B cell (primary cell): ENCODE data around the gene CD226. TPM values are rescaled to one million over a fixed set of nuclear protein-coding genes. Genes with fewer than 3 reads are reported as not detected.

Experiments used
- ATAC-seq: fragments of 200-7000 bp; cut with Tn5 transposase; one replicate; pipeline ENCODE4 v1.10.0; 2021; ENCODE audit warnings: low read depth, mild to moderate bottlenecking, moderate number of reproducible peaks, moderate library complexity
- CTCF ChIA-PET: fragments of 350-600 bp; sonication (Branson Sonifier 250); formaldehyde crosslinking; loops from one replicate; lab custom pipeline; 2021; ENCODE audit warnings: antibody characterized with exemption, inconsistent platforms; lab: Charles Lee
- POLR2A ChIA-PET: fragments of 350-600 bp; sonication (Branson Sonifier 250); formaldehyde crosslinking; loops from one replicate; lab custom pipeline; 2021; ENCODE audit warnings: antibody characterized with exemption; lab: Charles Lee
- DNase-seq: peaks from one replicate; pipeline ENCODE4 v3.0.0; 2013
- H2AFZ ChIP-seq: 2 replicates; pipeline ENCODE4 v1.6.1; 2012; ENCODE audit warnings: mild to moderate bottlenecking, low read depth, low read length; ENCODE audit not compliant: insufficient read depth, poor library complexity, severe bottlenecking
- H3K27ac ChIP-seq, 2 donors: 1 replicate in 1 of 2; 2 replicates in 1 of 2; pipeline ENCODE4 v1.5.1; 2012 to 2013; ENCODE audit warnings: low read length in 2 of 2, mild to moderate bottlenecking in 2 of 2, moderate library complexity in 1 of 2
- H3K27me3 ChIP-seq, 4 experiments: fragments of 200-600 bp in 1 of 4; sonication (generic) in 1 of 4; replicated peaks in 1 of 4; 1 replicate in 2 of 4; 2 replicates in 2 of 4; pipeline versions ENCODE4 v1.6.1 to v1.7.0; 2013 to 2016; ENCODE audit warnings: low read length in 3 of 4, mild to moderate bottlenecking in 2 of 4, mixed read lengths in 1 of 4, moderate library complexity in 1 of 4; ENCODE audit not compliant: insufficient read depth in 4 of 4, control insufficient read depth in 3 of 4; ENCODE audit errors: control extremely low read depth in 1 of 4
- H3K36me3 ChIP-seq, 2 experiments: replicated peaks in 1 of 2; 1 replicate in 1 of 2; 2 replicates in 1 of 2; pipeline versions ENCODE4 v1.6.1 to v1.7.1; 2013; ENCODE audit warnings: low read length in 1 of 2; ENCODE audit not compliant: insufficient read depth in 2 of 2, control insufficient read depth in 1 of 2; ENCODE audit errors: control extremely low read depth in 1 of 2, extremely low read depth in 1 of 2
- H3K4me1 ChIP-seq, 2 donors: fragments of 200-600 bp in 1 of 2; sonication (generic) in 1 of 2; 1 replicate in 1 of 2; 2 replicates in 1 of 2; pipeline versions ENCODE4 v1.5.1 to v1.6.1; 2013 to 2017; ENCODE audit warnings: low read length in 2 of 2; ENCODE audit not compliant: control insufficient read depth in 2 of 2, insufficient read depth in 2 of 2
- H3K4me2 ChIP-seq: replicated peaks from 2 replicates; pipeline ENCODE3; 2012; ENCODE audit warnings: mild to moderate bottlenecking, low read depth, low read length; ENCODE audit not compliant: poor library complexity, severe bottlenecking
- H3K4me3 ChIP-seq, 5 experiments: fragments of 200-600 bp in 1 of 5; sonication (generic) in 1 of 5; 1 replicate in 3 of 5; 2 replicates in 2 of 5; pipeline versions ENCODE4 v1.5.1 to v1.7.0; 2011 to 2016; ENCODE audit warnings: low read length in 4 of 5, mild to moderate bottlenecking in 4 of 5, low read depth in 2 of 5, control low read depth in 1 of 5, moderate library complexity in 1 of 5; ENCODE audit not compliant: insufficient read depth in 1 of 5; ENCODE audit errors: control extremely low read depth in 1 of 5, extremely low read depth in 1 of 5
- H3K79me2 ChIP-seq: fragments of 200-600 bp; sonication (generic); one replicate; pipeline ENCODE4 v1.6.0; 2016; ENCODE audit warnings: low read length; ENCODE audit not compliant: control insufficient read depth, insufficient read depth
- H3K9ac ChIP-seq: fragments of 200-600 bp; sonication (generic); 2 replicates; pipeline ENCODE4 v1.6.1; 2017; ENCODE audit warnings: mild to moderate bottlenecking, low read length, moderate library complexity
- H3K9me3 ChIP-seq, 3 donors: one replicate each; pipeline versions ENCODE4 v1.6.1 to v1.7.1; 2013; ENCODE audit warnings: low read length in 2 of 3; ENCODE audit not compliant: control insufficient read depth in 2 of 3, insufficient read depth in 1 of 3; ENCODE audit errors: control extremely low read depth in 1 of 3
- H4K20me1 ChIP-seq: 2 replicates; pipeline ENCODE4 v1.6.0; 2012; ENCODE audit warnings: mild to moderate bottlenecking, low read length; ENCODE audit not compliant: insufficient read depth, control insufficient read depth, poor library complexity, severe bottlenecking
- H3K27ac Mint-ChIP-seq: one replicate; pipeline ENCODE4 v1.8.0; 2021; ENCODE audit warnings: mixed read lengths
- H3K27me3 Mint-ChIP-seq: one replicate; pipeline ENCODE4 v1.8.0; 2021; ENCODE audit warnings: mixed read lengths
- H3K4me1 Mint-ChIP-seq: one replicate; pipeline ENCODE4 v1.8.0; 2021; ENCODE audit warnings: mixed read lengths
- H3K4me3 Mint-ChIP-seq: one replicate; pipeline ENCODE4 v1.8.0; 2021; ENCODE audit warnings: mixed read lengths
- H3K9me3 Mint-ChIP-seq: one replicate; pipeline ENCODE4 v1.8.0; 2022; ENCODE audit warnings: mixed read lengths; ENCODE audit not compliant: insufficient read depth
- EZH2 ChIP-seq: IDR thresholded peaks from 2 replicates; pipeline ENCODE4 v1.6.1; 2012; ENCODE audit warnings: borderline replicate concordance, low read depth, mild to moderate bottlenecking, moderate library complexity, low read length; ENCODE audit not compliant: insufficient read depth, poor library complexity, severe bottlenecking
- WGBS: methylation state at CpG from one replicate; pipeline ENCODE4 v1.1.5; 2013; ENCODE audit warnings: missing lambda C conversion rate; ENCODE audit not compliant: insufficient coverage; 5-methylcytosine and 5-hydroxymethylcytosine counted together
- intact Hi-C: fragments of 100-400 bp; cut with micrococcal nuclease; formaldehyde crosslinking; loops from one replicate; pipeline ENCODE4 v1.10.0; 2022
- polyA plus RNA-seq: library from polyadenylated mRNA; depleted of rRNA; stranded (reverse); fragments of >200 nt; gene quantifications from 2 replicates; pipeline ENCODE4 v1.2.3, GENCODE V29; 2012
- total RNA-seq, 2 donors: library from RNA; stranded (reverse); fragments of 120-200 nt in 1 of 2; gene quantifications; 1 replicate in 1 of 2; 2 replicates in 1 of 2; pipeline versions ENCODE4 v1.2.3 to v1.2.4, GENCODE V29; 2013 to 2022
- TF ChIP-seq, protein P1 (sequence below): fragments of 200-600 bp; IDR thresholded peaks from one replicate; pipeline ENCODE4 v1.8.0; 2022; ENCODE audit warnings: antibody characterized with exemption, mild to moderate bottlenecking

The CD226 gene
- total and polyA plus RNA-seq, 2 donors (not counting 1 experiment from before 2014, with no cell fraction given), result 0.78 to 2.6 TPM

DNA sequence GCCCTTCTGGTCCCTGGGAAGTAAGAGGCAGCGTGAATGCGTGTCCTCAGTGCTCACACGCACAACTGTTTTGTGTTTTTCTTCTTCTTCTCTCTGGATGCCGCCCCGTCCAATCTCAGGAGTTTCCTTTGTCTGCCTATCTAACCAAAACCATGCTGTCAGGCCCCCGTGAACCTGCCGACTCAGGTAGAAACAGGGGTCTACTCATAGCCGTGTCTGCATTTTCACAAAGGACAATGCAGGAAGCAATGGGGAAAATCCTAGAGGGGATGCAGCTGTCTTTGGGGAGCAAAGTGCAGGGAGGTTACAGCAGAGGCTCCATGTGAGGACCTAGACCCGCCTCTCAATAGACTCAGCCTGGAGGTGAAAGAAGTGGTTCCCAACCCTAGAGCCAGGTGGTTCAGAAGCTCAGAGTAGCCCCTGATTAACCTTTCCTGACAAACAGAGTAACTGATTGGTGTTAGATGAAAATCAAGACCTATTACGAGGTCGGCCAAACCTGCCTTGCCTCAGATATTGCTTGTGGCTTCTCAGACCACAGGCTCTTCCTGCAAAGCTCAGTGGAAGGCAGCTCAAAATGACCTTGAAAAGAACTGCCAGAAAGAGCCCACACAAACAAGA, 49.3 kb downstream of the CD226 start:
- Histone ChIP-seq H3K27me3 (no peaks in the 10 kb centered on the region), H2AFZ (no peak overlapping the region), H3K79me2 (no peaks in the 10 kb centered on the region), H3K27ac (no peak overlapping the region), H3K4me2 (no peak overlapping the region), H4K20me1 (no peaks in the 10 kb centered on the region), H3K4me1 (no peaks in the 10 kb centered on the region), H3K9me3 (no peaks in the 10 kb centered on the region), H3K9ac (no peak overlapping the region), H3K36me3 (no peaks in the 10 kb centered on the region), H3K4me3 (no peak overlapping the region)
- Mint-ChIP-seq H3K27me3 (no peaks in the 10 kb centered on the region), H3K4me3 (peak overlapping the region; percentile 29), H3K4me1 (peaks cover 5% of the 10 kb centered on the region), H3K9me3 (no peaks in the 10 kb centered on the region), H3K27ac (no peak overlapping the region)
- DNase-seq (no peak), ATAC-seq (no peak)
- 38% methylated on average over 10 of the region's 11 CpGs for WGBS
- TF ChIP-seq, protein P1, sequence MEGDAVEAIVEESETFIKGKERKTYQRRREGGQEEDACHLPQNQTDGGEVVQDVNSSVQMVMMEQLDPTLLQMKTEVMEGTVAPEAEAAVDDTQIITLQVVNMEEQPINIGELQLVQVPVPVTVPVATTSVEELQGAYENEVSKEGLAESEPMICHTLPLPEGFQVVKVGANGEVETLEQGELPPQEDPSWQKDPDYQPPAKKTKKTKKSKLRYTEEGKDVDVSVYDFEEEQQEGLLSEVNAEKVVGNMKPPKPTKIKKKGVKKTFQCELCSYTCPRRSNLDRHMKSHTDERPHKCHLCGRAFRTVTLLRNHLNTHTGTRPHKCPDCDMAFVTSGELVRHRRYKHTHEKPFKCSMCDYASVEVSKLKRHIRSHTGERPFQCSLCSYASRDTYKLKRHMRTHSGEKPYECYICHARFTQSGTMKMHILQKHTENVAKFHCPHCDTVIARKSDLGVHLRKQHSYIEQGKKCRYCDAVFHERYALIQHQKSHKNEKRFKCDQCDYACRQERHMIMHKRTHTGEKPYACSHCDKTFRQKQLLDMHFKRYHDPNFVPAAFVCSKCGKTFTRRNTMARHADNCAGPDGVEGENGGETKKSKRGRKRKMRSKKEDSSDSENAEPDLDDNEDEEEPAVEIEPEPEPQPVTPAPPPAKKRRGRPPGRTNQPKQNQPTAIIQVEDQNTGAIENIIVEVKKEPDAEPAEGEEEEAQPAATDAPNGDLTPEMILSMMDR, result no peak
- TF ChIP-seq EZH2, result no peak
- ChIA-PET POLR2A (no interaction called here), CTCF (no interaction called here)
- intact Hi-C loops, result no loop called here

DNA sequence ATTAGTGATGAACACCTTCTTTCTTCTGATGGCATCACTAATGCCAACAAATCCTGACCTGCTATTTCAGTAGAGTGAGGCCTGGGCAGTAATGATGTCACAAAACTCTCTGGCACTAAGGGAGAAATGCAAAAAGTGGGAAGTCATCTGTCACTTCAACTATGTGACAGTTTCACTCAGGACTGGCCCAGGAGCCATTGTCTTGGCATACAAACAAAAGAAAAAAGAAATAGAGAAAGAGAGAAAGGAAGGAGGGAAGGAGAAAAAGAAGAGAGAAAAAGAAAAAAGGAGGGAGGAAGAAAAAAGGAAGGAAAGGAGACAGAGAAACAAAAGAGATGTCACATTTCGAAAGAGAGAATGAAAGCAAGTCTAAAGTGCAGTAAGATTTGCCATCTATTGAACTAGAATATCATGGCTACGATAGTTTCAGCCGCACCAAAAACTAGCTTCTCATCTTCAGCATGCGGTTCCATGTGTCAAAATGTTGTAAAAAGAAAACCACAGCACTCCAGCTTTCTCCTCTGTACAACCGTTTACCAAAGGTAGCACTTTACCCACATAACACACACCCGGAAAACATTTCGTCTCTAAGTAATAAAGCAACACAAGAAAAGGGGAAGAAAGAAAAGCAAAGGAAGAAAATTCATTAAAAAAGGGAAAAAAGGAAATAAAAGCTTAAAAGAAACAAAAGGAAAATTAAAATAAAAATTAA, 50.1 kb downstream of the CD226 start:
- peak overlapping the region in 1 of 5 experiments; percentile 11 for H3K4me3 ChIP-seq
- H3K27ac ChIP-seq, result no peak overlapping the region
- Mint-ChIP-seq H3K4me1 (peaks cover 5% of the 10 kb centered on the region), H3K9me3 (no peaks in the 10 kb centered on the region), H3K4me3 (peak overlapping the region; percentile 9), H3K27ac (no peak overlapping the region), H3K27me3 (no peaks in the 10 kb centered on the region)
- DNase-seq (no peak), ATAC-seq (no peak)
- TF ChIP-seq EZH2, result no peak
- TF ChIP-seq, protein P1, result no peak
- CTCF ChIA-PET, result no interaction called here
- no peaks in the 10 kb centered on the region for H3K36me3 ChIP-seq
- no peaks in the 10 kb centered on the region for H4K20me1 ChIP-seq
- intact Hi-C loops, result no loop called here
- no peaks in the 10 kb centered on the region for H3K9me3 ChIP-seq
- no peak overlapping the region for H3K4me2 ChIP-seq
- WGBS, result no CpG with 5 or more reads among the region's 7 CpGs
- POLR2A ChIA-PET, result no interaction called here
- H2AFZ ChIP-seq, result peak overlapping the region; percentile 20
- no peaks in the 10 kb centered on the region for H3K79me2 ChIP-seq
- no peak overlapping the region for H3K9ac ChIP-seq
- H3K4me1 ChIP-seq, result no peaks in the 10 kb centered on the region
- no peaks in the 10 kb centered on the region for H3K27me3 ChIP-seq
